NCI-H510A (cell line): ENCODE data around the gene SAMD4A.

Experiments
- DNase-seq: peaks from one replicate; lab custom pipeline; 2025; lab: John Stamatoyannopoulos, UW

The SAMD4A gene

DNA sequence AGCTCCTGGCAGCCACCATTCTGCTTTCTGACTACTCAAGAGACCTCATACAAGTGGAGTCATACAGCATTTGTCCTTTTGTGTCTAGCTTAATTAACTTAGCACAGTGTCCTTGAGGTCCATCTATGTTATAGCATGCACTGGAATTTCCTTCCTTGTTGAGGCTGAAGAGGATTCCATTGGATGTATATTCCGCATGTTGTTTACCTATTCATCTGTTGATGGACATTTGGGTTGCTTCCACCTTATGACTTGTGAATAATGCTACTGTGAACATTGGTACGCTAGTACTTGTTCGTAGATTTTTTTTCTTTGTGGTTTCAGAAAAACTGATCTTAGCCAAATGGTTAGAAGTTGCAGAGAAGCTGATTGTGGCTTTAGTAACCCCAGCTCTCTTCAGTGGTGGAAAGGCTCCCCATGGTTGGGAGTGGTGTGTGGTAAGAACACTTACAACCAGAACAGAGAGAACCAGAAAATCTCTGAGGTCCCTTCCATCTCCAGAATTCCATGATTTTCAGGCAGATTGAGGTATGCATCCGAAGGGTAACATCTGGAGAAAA, 118.4 kb downstream of the SAMD4A start:
- DNase-seq, result no peak

DNA sequence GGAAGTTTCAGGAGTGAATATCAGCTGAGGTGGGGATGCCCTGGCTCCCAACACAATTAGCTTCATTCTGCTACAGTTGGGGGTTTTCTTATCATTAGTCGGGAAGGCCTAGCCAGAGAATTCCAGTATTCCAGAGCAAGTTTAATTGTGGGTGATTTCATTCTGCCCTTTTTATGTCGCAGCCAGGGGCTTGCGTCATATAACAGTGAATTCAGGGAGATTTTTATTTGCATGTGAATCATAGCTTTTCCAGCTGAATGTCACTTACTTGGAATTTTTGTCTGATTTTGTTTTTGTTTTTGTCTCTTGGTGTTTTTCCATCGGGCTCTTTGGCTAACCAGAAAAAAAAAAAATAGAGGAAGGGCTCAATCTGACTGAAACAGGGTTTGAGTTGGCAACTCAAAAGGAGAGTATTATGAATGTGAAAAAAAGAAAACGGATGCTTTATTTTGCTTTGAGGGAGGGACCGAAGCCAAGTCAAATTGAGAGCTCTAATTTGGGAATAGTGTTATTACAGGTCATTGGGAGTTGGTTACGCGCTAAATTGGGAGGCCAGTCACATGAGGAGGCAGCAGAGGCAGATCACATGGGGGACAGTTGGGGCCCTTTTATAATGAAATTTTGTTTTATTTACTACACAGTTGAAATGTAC, 119.4 kb downstream of the SAMD4A start:
- no peak for DNase-seq

DNA sequence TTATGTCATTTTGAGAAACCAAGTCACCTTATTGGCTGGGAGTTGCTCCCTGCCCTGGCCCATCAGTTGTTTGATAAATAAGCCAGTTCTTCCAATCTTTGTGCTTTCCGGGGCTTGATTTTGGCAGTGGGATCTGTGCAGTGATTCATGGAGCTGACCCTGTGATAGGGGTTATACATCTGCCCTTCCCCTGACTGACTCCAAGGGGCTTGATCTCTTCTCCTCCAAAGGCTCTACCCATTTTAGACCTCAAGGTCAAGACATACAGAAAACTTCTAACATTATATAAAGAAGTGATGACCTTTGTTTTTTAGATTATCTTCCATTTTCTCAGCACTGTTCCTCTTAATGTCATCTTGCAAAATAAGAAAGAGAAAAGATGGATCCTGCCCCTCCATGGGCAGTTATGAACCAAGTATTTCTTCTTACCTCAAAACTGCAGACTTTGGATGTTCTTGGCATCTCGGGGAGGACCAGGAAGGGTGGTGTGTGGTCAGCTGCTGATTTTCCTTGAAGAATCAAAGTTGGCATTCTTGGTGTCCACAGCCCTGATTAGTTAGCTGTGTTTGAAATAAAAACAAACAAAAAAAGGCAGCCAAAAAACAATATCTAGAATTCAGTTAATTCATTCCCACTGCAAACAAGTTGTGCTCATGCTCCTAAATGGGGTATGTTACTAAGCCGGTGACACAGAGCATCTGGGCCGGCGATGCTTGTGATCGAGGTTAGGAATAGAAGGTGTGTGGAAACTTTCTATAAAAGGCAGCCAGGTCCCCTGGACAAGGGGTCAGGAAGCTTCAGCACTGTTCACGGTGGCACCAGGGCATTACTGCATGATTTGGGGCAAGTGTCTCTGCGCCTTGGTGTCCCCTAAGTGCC, 120.2 kb downstream of the SAMD4A start:
- no peak for DNase-seq

DNA sequence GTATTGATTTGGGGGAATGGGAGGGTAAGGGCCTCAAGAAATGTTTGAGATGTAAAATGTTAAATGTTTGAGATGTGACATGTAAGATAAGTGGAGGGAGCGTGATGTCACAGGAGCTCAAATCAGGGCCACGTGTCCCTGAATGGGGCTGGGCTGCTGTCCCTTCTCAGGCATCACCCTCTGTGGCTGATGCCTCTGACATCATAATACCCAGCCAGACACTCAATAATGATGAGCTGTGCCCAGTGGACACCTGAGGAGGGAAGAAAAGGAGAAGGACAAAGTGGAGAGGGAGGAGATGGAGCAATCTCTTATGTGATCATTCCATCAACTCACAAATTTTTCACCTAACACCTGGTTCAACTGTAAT, 120.8 kb downstream of the SAMD4A start:
- no peak for DNase-seq

DNA sequence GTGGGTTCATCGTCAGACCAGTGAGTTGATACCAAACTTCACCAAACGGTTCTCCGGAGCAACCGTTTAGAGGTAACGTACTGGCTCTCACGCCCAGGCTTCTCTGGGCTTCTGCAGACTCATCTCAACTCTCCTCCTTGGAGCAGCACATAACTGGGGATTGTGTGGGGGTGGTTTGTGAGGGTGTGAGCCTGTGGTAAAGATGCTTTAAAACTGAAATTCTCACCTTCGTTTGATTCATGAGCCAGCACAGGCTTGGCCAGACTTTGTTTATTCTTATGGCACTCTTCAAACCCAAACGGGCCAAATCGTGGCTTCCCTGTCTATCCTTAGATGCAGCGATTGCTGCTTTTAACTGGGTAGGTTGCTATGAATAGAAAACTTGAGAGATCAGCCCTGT, 121.3 kb downstream of the SAMD4A start:
- DNase-seq, result no peak

DNA sequence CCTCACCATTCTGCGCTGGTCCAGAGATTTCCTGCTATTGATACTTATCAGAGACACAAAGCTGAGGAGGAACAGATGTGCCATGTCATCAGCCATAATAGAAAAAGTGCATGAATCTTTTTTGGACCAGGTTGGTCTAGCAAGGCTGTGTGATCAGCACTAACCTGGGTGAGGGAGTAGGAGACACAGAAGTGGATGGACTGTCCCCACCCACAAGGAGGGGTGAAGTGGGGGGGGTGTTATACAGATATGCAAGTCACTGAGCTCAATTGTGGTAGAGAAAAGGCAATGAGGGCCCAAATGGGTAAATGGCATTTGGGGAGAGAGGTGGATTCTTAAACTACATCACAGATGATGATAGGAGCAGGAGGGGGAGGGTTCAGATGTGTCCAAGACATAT, 123.0 kb downstream of the SAMD4A start:
- no peak for DNase-seq

DNA sequence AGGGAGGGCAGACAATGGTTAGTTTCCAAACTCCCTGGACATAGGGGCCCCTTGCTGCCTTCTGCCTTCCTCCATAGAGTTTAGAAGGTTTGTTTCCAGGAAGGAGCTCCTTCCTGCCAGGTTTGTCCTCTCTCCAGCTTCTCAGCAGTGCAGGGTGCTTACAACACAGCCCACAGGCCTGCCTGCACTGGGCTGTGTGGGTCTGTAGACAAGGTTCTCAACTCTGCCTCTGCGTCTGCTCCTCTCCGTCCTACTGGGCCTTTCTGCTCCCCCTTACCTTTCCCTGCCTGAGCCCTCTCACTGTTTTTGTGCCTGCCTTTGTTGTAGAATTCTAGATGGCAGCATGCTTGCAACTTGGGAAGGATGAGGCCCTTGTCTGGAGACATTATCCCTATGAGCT, 124.0 kb downstream of the SAMD4A start:
- DNase-seq, result no peak

DNA sequence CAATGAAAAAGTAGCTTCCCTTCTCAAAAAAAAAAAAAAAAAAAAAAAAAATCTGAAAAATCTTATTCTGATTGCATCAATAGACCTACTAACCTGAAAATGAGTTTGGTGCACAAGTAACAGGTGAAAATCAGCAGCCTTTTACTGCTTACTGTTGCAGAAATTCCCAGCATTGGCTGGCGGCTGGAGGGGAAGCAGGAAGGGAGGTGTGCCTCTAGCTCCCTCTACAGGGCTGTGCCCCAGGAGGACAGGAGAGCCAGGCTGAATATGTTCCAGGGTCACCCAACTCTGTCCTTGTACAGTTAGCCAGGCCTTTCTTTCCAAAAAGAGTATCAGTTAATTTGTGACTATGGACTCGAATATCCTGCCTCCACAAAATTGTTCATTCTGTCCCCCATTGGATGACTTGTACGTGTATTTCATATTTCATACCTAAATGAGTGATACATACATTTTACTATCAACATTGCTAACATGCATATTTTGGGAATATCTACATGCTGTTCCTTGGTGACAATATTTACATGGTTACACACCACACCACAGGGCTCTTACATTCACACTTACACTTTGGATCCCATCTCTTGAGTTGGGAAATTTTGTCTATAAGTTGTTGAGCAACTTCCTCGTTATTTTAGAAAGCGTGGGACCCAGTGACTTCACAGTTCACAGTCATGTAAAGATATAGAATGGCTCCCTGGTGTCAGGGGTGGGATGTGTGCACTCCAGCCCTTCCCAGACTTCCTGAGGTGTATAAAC, 124.8 kb downstream of the SAMD4A start:
- DNase-seq, result peak; percentile 24

DNA sequence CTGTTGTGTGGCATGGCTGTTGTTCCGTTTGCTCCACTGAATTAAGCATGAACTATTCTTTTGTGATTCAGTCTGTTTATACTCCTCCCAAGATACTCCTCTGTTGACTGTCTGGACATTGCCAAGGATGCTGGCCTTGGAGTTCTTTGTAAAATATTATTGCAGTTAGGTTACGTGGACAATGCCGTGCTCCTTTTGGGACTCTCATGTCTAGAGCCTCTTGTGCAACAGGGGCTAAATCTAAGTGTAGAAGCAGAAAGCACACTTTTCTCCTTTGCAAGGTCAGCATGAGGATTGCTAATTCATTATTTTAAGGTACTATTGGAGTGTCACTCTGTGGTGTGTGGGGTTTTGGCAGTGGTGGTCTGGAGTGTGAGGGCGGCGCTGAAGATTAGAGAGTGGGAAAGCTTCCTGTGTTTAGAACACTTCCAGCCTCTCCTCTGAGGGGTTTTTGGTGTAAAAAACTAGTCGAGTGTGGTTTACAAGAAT, 125.4 kb downstream of the SAMD4A start:
- DNase-seq, result no peak

DNA sequence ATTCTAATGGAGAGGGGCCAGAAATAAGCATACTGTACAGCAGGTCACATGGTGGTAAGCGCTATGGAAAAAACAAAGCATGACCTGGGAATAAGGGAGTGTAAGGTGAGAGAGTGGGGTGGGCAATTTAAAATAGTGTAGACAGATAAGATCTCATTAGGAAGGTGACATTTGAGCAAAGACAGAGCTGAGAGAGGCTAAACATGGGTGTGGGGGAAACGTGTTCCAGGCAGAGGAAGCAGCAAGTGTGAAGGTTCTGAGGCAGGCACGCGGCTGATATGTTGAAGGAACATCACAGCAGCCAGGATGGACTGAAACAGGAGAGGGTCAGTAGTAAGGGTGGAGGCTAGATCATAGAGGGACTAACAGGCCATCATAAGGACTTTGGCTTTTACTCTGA, 126.8 kb downstream of the SAMD4A start:
- DNase-seq, result no peak

DNA sequence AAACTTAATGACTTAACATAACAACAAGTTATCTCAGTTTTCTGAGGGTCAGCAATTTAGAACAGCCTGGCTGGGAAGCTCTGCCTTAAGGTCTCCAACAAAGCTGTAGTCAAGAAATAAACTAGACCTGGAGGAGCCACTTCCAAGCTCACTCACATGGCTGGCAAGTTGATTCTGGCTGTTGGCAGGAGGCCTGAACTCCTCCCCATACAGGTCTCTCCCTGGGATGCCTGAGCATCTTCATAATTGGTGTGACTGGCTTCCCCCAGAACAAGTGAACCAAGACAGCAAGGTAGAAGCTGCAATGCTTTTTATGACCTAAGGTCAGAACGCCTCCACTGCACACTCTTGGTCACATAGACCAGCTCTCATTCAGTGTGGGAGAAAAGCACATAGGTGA, 128.3 kb downstream of the SAMD4A start:
- no peak for DNase-seq

DNA sequence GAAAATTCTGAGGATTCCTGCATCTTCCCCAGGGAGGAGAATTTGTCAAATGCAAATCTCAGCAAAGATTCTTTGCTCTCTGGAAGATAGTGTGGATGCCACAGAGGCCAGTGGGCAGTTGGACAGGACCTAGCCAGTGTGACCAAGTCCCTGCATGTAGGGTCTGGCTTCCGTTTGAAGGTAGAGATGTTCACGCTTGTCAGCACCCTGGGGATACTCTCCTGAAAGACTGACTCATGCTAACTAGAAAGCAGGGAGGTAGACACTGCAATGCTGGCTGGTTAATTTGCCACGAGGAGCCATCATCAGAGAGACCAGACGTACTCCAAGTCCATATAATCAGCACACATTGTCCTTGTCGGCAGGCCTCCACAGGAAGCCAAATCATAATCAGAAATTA, 130.1 kb downstream of the SAMD4A start:
- DNase-seq, result no peak

DNA sequence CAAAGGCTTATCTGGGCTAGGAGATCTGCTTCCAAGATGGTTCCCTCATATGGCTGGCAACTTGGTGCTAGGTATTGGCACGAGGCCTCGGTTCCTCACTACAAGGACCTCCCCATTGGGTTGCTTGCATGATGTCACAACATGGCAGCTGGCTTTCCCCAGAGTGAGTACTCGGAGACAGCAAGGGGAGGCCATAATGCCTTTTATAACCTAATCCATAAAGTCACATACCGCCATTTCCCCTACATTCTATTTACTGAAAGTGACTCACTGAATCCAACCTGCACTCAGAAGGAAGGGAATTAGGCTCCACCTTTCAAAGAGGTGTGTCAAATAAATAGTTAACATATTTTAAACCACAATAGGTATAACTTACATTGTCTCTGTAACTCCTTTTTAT, 130.9 kb downstream of the SAMD4A start:
- DNase-seq, result no peak

DNA sequence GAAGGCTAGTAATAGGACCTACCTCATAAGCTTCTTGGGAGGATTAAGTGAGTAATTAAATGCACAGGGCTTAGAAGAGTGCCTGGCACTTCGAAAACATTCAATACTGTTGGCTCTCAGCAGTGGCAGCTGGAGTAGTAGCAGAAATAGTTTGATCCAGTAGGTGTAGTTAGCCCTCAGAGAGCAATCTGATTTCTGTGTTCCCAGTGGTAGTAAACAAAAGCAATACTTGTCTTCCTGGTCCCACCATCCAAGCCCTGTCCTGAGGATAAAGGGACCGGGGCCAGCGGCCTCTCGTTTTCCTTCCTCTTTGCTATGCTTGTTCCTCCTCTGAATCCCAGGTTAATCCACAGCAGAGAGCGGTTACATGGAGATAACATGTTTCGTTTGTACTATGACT, 131.6 kb downstream of the SAMD4A start:
- no peak for DNase-seq

DNA sequence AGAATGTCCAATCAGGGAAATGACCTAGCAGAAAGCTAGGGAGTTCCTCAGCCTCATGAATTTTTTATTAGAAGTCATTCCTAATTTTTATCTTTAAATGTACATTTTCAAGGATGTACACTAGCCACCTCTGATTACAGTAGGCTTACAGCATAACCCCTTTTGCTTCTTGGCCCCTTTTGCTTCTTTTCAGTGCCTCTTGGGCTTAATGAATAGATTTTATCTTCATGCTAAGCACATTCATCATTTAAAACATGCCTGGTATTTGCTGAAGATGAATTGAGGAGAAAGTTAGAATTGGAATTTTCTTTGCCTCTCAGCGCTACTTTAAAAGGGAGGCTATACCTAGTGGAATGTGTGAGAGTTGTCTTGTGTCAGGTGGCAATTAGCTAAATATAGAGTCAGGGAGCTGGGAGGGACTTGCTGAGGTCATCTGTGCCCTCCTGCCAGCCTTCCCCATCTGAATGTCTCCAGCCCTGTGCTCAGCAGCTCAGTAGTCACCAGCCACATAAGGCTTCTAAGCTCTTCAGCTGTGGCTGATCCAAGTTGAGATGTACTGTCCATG, 132.1 kb downstream of the SAMD4A start:
- no peak for DNase-seq

DNA sequence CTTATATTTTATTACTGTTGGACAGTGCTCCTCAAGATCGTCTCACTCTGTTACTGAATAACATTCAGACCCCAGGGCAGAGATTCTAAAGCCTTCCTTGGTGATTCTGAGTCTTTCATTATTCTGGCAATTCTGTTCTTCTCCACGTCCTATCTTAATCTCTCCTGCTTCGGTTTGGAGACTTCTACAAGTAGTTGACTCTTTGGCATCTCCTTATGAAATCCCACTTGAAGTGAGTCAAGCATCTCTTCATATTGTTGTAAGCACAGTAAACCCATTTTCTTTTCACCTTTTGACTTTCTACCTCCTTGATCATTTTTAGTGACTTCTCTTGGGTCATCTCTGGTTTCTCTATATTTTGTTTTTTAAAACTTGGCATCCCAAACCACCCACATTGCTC, 132.8 kb downstream of the SAMD4A start:
- DNase-seq, result no peak

DNA sequence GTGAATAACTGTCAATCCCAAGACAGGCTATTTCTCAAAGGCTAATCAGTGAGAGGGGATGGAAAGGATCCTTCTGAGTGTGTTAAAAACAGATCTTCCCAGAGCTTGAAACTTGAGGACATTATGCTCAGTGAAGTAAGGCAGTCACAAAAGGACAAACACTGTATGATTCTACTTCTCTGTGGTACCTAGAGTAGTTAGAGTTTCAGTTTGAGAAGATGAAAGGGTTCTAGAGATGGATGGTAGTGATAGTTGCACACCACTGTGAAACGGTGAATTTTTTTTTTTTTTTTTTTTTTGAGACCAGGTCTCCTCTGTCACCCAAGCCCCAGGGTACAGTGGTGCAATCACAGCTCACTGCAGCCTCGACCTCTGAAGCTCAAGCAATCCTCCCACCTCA, 133.8 kb downstream of the SAMD4A start:
- DNase-seq, result no peak

DNA sequence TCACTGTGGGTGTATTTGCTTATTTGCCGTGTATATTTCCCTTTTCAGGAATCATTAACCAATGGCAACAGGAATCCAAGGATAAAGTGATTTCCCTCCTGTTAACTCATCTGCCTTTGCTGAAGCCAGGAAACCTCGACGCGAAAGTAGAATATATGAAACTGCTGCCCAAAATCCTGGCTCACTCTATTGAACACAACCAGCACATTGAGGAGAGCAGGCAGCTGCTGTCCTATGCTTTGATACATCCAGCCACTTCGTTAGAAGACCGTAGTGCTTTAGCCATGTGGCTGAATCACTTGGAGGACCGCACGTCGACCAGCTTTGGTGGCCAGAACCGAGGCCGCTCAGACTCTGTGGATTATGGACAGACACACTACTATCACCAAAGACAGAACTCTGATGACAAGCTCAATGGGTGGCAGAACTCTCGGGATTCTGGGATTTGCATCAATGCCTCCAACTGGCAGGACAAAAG, 135.1 kb downstream of the SAMD4A start:
- DNase-seq, result no peak

DNA sequence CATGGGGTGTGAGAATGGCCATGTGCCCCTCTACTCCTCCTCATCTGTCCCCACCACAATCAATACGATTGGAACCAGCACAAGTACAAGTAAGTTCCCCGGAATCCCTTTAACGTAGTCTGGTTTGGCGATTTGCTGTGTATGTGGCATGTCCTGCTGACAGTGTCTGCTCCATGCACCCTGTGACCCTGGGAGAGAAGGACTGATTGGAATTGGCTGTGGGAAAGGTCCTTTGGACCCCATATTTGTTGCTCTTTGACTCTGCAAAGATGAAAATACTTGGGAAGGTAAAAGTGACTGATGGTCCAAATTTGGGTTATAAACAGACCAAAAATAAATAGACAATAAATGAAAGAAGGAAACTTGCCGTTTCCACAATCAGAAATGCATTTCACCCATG, 135.6 kb downstream of the SAMD4A start:
- DNase-seq, result no peak

DNA sequence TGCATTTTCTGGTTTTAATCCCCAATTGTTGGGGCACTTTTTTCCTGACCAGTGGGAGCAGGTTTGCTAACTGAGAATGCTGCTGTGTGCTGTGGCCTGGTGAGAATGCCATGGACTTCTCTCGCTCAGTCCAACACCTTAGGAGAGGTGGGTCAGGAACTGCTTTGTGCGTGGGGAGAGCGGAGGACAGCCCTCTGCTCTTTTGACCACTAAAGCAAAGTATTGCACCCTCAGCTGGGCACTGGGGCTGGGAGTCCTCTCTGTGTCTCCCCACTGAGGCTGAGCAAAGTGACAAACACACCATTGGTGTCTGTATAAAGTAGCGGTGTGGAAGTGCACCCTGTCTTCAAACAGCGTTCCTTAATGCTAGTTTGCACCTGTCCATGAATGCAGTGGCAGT, 136.2 kb downstream of the SAMD4A start:
- DNase-seq, result no peak

DNA sequence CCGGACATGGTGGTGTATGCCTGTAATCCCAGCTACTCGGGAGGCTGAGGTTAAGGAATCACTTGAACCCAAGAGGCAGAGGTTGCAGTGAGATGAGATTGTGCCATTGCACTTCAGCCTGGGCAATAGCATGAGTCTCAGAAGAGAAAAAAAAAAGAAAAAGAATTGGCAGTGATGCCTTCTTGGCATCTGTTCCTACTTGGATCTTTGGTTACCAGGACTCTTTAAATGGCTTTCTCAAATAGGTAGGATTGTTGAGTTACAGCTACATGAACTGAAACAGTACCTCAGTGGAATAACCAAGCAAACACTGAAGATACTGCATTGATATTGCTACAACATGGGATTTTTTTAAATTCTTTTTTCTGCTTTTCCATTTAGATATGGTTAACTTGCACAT, 136.8 kb downstream of the SAMD4A start:
- DNase-seq, result no peak

DNA sequence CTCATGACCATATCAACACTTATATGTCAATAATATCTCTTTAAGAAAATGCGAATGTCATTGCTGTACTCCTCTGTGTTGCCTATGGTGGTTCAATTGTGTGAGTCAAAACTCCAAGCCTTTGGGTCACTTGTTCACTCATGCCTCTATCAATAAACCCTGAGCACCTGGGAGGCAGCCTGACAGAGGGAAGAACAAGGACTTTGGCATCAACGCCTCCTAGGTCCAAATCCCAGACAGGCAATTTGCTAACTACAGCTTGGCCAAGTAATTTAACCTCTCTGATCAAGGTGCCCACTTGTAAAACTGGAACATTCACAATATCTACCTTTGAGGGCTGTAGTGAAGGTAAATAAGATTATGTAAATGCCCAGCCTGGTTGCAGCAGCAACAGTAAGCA, 137.8 kb downstream of the SAMD4A start:
- DNase-seq, result no peak
